ENCODE results near the gene LRP6. TPM values are rescaled to one million over a fixed set of nuclear protein-coding genes. Genes with fewer than 3 reads are reported as not detected.

Gene LRP6
- total and polyA plus RNA-seq, 2 of the 13 experiments (the other 11 are each of a cell fraction or from before 2014, with no cell fraction given), result 33.8 to 42.0 TPM

GRCh38 chr12:12200363-12200762 lies 66.5 kb downstream of the LRP6 start:
- FAIRE-seq, result no peak
- H3K9ac ChIP-seq (ENCODE audit: insufficient read depth, low read depth, low read length), result no peak overlapping the region
- H3K36me3 ChIP-seq (replicated peaks in 1 of 2; ENCODE audit: control insufficient read depth in 1 of 2, insufficient read depth in 2 of 2, low read length in 2 of 2), result peaks cover 11 to 54% of the 10 kb centered on the region in 2 experiments
- no TSS peak for BruUV-seq (replicated peaks)
- H3K4me1 ChIP-seq (ENCODE audit: insufficient read depth, low read length), result no peaks in the 10 kb centered on the region
- H3K27me3 ChIP-seq (ENCODE audit: control insufficient read depth in 1 of 2, insufficient read depth in 2 of 2, low read length in 2 of 2), result no peaks in the 10 kb centered on the region
- ChIA-PET CTCF (ENCODE audit: low intra/inter-chr PET ratio, low total read pairs) (no interaction called here), POLR2A (no interaction called here)
- no peak overlapping the region for H3K4me2 ChIP-seq (ENCODE audit: low read depth, low read length)
- intact Hi-C loops (cut with micrococcal nuclease; ENCODE audit: unreplicated experiment), result no loop called here
- no peaks in the 10 kb centered on the region for H4K20me1 ChIP-seq (ENCODE audit: insufficient read depth, low read length)
- H3K4me3 ChIP-seq (replicated peaks in 1 of 3; ENCODE audit: insufficient read depth in 1 of 3, low read depth in 2 of 3, low read length in 3 of 3), result no peak overlapping the region
- DNase-seq (ENCODE audit: low spot score), result no peak
- no peak overlapping the region for H2AFZ ChIP-seq (ENCODE audit: low read length)
- 0 out of 2 replicates have a peak, but pooled peaks cover 7% of the 10 kb centered on the region for H3K9me3 ChIP-seq (ENCODE audit: low read length)
- H3K27ac ChIP-seq (ENCODE audit: extremely low read length, insufficient read depth, low read length), result no peak overlapping the region
- H3K79me2 ChIP-seq (ENCODE audit: insufficient read depth, low read length), result peaks cover 18% of the 10 kb centered on the region
- no peak for ATAC-seq
- in situ Hi-C loops (cut with HindIII; ENCODE audit: extremely low pct_ligation_motif_present, low pct_unique_long_range_greater_than_20kb), result no loop called here
- WGBS (ENCODE audit: low lambda C conversion rate), result 96% methylated on average over 2 of the region's 2 CpGs
- TF ChIP-seq, protein P1, sequence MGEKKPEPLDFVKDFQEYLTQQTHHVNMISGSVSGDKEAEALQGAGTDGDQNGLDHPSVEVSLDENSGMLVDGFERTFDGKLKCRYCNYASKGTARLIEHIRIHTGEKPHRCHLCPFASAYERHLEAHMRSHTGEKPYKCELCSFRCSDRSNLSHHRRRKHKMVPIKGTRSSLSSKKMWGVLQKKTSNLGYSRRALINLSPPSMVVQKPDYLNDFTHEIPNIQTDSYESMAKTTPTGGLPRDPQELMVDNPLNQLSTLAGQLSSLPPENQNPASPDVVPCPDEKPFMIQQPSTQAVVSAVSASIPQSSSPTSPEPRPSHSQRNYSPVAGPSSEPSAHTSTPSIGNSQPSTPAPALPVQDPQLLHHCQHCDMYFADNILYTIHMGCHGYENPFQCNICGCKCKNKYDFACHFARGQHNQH (CRISPR knock-in tag; IDR thresholded peaks at IDR 0.05), result no peak
- TF ChIP-seq, protein P2, sequence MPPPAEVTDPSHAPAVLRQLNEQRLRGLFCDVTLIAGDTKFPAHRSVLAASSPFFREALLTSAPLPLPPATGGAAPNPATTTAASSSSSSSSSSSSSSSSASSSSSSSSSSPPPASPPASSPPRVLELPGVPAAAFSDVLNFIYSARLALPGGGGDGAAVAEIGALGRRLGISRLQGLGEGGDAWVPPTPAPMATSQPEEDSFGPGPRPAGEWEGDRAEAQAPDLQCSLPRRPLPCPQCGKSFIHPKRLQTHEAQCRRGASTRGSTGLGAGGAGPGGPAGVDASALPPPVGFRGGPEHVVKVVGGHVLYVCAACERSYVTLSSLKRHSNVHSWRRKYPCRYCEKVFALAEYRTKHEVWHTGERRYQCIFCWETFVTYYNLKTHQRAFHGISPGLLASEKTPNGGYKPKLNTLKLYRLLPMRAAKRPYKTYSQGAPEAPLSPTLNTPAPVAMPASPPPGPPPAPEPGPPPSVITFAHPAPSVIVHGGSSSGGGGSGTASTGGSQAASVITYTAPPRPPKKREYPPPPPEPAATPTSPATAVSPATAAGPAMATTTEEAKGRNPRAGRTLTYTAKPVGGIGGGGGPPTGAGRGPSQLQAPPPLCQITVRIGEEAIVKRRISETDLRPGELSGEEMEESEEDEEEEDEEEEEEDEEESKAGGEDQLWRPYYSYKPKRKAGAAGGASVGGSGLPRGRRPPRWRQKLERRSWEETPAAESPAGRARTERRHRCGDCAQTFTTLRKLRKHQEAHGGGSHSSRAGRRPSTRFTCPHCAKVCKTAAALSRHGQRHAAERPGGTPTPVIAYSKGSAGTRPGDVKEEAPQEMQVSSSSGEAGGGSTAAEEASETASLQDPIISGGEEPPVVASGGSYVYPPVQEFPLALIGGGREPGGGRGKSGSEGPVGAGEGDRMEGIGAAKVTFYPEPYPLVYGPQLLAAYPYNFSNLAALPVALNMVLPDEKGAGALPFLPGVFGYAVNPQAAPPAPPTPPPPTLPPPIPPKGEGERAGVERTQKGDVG (CRISPR knock-in tag; IDR thresholded peaks at IDR 0.05; ENCODE audit: borderline replicate concordance), result no peak
- TF ChIP-seq THAP9 (CRISPR knock-in tag; IDR thresholded peaks at IDR 0.05; ENCODE audit: borderline replicate concordance), result no peak
- no peak for TF ChIP-seq CBX5 (CRISPR knock-in tag; IDR thresholded peaks at IDR 0.05; ENCODE audit: borderline replicate concordance)
- no peak for TF ChIP-seq ARID2 (CRISPR knock-in tag; IDR thresholded peaks at IDR 0.05; ENCODE audit: borderline replicate concordance)
- no peak for TF ChIP-seq KIAA2018 (CRISPR knock-in tag; IDR thresholded peaks at IDR 0.05; ENCODE audit: borderline replicate concordance)
- no peak for TF ChIP-seq MBD4 (IDR thresholded peaks at IDR 0.05; ENCODE audit: borderline replicate concordance, low read length)
- TF ChIP-seq NONO (IDR thresholded peaks at IDR 0.05), result no peak
- no peak for TF ChIP-seq NONO (CRISPR knock-in tag; conservative IDR thresholded peaks at IDR 0.05)

Measured in HepG2 (cell line).